Measurements from ENCODE around the gene HS3ST5.
"Not testable (repeated sequence)": the region's sequence is repeated elsewhere in the genome, so short reads cannot be mapped to it uniquely, and the experiment has no call there.

HS3ST5 gene

GRCh38 chr6:114280239-114280982, 62.4 kb downstream of the HS3ST5 start:
- in situ Hi-C loops (cut with MboI; ENCODE audit: low sequenced_read_pairs), result no loop called here

GRCh38 chr6:114277220-114277619, 65.6 kb downstream of the HS3ST5 start:
- in situ Hi-C loops (cut with MboI; ENCODE audit: low sequenced_read_pairs), result no loop called here

GRCh38 chr6:114276783-114277182, 66.0 kb downstream of the HS3ST5 start:
- in situ Hi-C loops (cut with MboI; ENCODE audit: low sequenced_read_pairs), result no loop called here

GRCh38 chr6:114274836-114275235, 68.0 kb downstream of the HS3ST5 start:
- in situ Hi-C loops (cut with MboI; ENCODE audit: low sequenced_read_pairs), result no loop called here

GRCh38 chr6:114272582-114272981, 70.2 kb downstream of the HS3ST5 start:
- in situ Hi-C loops (cut with MboI; ENCODE audit: low sequenced_read_pairs), result no loop called here

- in situ Hi-C loops (cut with MboI; ENCODE audit: low sequenced_read_pairs), result no loop called here
These were observed 71.4 kb downstream of the HS3ST5 start for GRCh38 chr6:114271405-114271804.

- in situ Hi-C loops (cut with MboI; ENCODE audit: low sequenced_read_pairs), result no loop called here
These were observed 74.9 kb downstream of the HS3ST5 start for GRCh38 chr6:114267897-114268296.

GRCh38 chr6:114260810-114261209, 82.0 kb downstream of the HS3ST5 start:
- in situ Hi-C loops (cut with MboI; ENCODE audit: low sequenced_read_pairs), result no loop called here

GRCh38 chr6:114258376-114258775, 84.4 kb downstream of the HS3ST5 start:
- in situ Hi-C loops (cut with MboI; ENCODE audit: low sequenced_read_pairs), result no loop called here

- in situ Hi-C loops (cut with MboI; ENCODE audit: low sequenced_read_pairs), result no loop called here
These were observed 89.4 kb downstream of the HS3ST5 start for GRCh38 chr6:114253431-114253830.

- in situ Hi-C loops (cut with MboI; ENCODE audit: low sequenced_read_pairs), result no loop called here
These were observed 93.3 kb downstream of the HS3ST5 start for GRCh38 chr6:114249522-114249921.

- in situ Hi-C loops (cut with MboI; ENCODE audit: low sequenced_read_pairs), result no loop called here
These were observed 95.7 kb downstream of the HS3ST5 start for GRCh38 chr6:114247101-114247500.

GRCh38 chr6:114240796-114241195, 102.0 kb downstream of the HS3ST5 start:
- in situ Hi-C loops (cut with MboI; ENCODE audit: low sequenced_read_pairs), result no loop called here

GRCh38 chr6:114228675-114229074, 114.1 kb downstream of the HS3ST5 start:
- in situ Hi-C loops (cut with MboI; ENCODE audit: low sequenced_read_pairs), result no loop called here

GRCh38 chr6:114227944-114228468, 114.8 kb downstream of the HS3ST5 start:
- in situ Hi-C loops (cut with MboI; ENCODE audit: low sequenced_read_pairs), result no loop called here

GRCh38 chr6:114220241-114220640, 122.6 kb downstream of the HS3ST5 start:
- in situ Hi-C loops (cut with MboI; ENCODE audit: low sequenced_read_pairs), result no loop called here

- in situ Hi-C loops (cut with MboI; ENCODE audit: low sequenced_read_pairs), result no loop called here
These were observed 124.1 kb downstream of the HS3ST5 start for GRCh38 chr6:114218437-114219340.

- in situ Hi-C loops (cut with MboI; ENCODE audit: low sequenced_read_pairs), result not testable (repeated sequence)
These were observed 124.8 kb downstream of the HS3ST5 start for GRCh38 chr6:114217996-114218395.

- in situ Hi-C loops (cut with MboI; ENCODE audit: low sequenced_read_pairs), result no loop called here
These were observed 125.9 kb downstream of the HS3ST5 start for GRCh38 chr6:114216789-114217467.

- in situ Hi-C loops (cut with MboI; ENCODE audit: low sequenced_read_pairs), result no loop called here
These were observed 132.4 kb downstream of the HS3ST5 start for GRCh38 chr6:114210467-114210866.

- in situ Hi-C loops (cut with MboI; ENCODE audit: low sequenced_read_pairs), result no loop called here
These were observed 139.4 kb downstream of the HS3ST5 start for GRCh38 chr6:114203460-114203859.

Measured in hTERT RPE-1 (cell line).